SK-N-SH (cell line): ENCODE results near the gene FRMPD1. TPM values are rescaled to one million over a fixed set of nuclear protein-coding genes. Genes with fewer than 3 reads are reported as not detected.

Source experiments
- CTCF ChIA-PET: fragments of 300-600, 350-600 bp; formaldehyde crosslinking; extraction: SDS; loops from one replicate; lab custom pipeline; 2021; lab: Yijun Ruan, JAX
- POLR2A ChIA-PET: fragments of 350-600 bp; sonication (Branson Sonifier 250); formaldehyde crosslinking; extraction: SDS; loops from one replicate; lab custom pipeline; 2020; ENCODE audit warnings: antibody characterized with exemption, inconsistent platforms; lab: Yijun Ruan, JAX
- DNase-seq: peaks from one replicate; pipeline ENCODE4 v3.0.0; 2012
- H2AFZ ChIP-seq: fragments of 200-600 bp; sonication (generic); 2 replicates; pipeline ENCODE4 v1.8.1; 2016; ENCODE audit warnings: antibody characterized with exemption, mild to moderate bottlenecking, low read depth
- H3F3A ChIP-seq: fragments of 200-600 bp; sonication (generic); replicated peaks from 2 replicates; pipeline ENCODE3; 2016; ENCODE audit warnings: antibody characterized with exemption, mild to moderate bottlenecking; ENCODE audit not compliant: insufficient read depth
- H3K27ac ChIP-seq, 2 experiments: fragments of 200-500 bp in 1 of 2; fragments of 200-600 bp in 1 of 2; sonication (Bioruptor generic) in 1 of 2; sonication (generic), shearing (Covaris generic) in 1 of 2; 2 replicates each; pipeline versions ENCODE4 v1.5.1 to v1.6.1; 2014 to 2016; ENCODE audit warnings: low read depth in 2 of 2, inconsistent platforms in 1 of 2, low read length in 1 of 2, mild to moderate bottlenecking in 1 of 2, mixed read lengths in 1 of 2
- H3K27me3 ChIP-seq: fragments of 200-600 bp; sonication (generic), shearing (Covaris generic); 2 replicates; pipeline ENCODE4 v1.6.1; 2016; ENCODE audit warnings: mixed run types; ENCODE audit not compliant: insufficient read depth
- H3K36me3 ChIP-seq, 2 experiments: fragments of 200-500 bp in 1 of 2; fragments of 200-600 bp in 1 of 2; sonication (Bioruptor generic) in 1 of 2; sonication (generic) in 1 of 2; replicated peaks in 1 of 2; 2 replicates each; pipeline versions ENCODE3 to v1.5.1; 2014 to 2016; ENCODE audit warnings: low read length in 1 of 2, mild to moderate bottlenecking in 1 of 2; ENCODE audit not compliant: insufficient read depth in 2 of 2, control insufficient read depth in 1 of 2
- H3K4me1 ChIP-seq, 2 experiments: fragments of 200-500 bp in 1 of 2; fragments of 200-600 bp in 1 of 2; sonication (Bioruptor generic) in 1 of 2; sonication (generic), shearing (Covaris generic) in 1 of 2; 2 replicates each; pipeline versions ENCODE4 v1.5.1 to v1.6.1; 2014 to 2016; ENCODE audit warnings: low read depth in 1 of 2, low read length in 1 of 2, mixed run types in 1 of 2; ENCODE audit not compliant: insufficient read depth in 2 of 2, control insufficient read depth in 1 of 2
- H3K4me2 ChIP-seq: fragments of 200-600 bp; sonication (generic), shearing (Covaris generic); 2 replicates; pipeline ENCODE4 v1.6.1; 2017; ENCODE audit warnings: mixed run types
- H3K4me3 ChIP-seq, 2 experiments: fragments of 200-500 bp in 1 of 2; fragments of 200-600 bp in 1 of 2; sonication (Bioruptor generic) in 1 of 2; sonication (generic), shearing (Covaris generic) in 1 of 2; 2 replicates each; pipeline versions ENCODE4 v1.5.1 to v1.8.1; 2014 to 2016; ENCODE audit warnings: low read depth in 2 of 2, inconsistent platforms in 1 of 2, low read length in 1 of 2, mild to moderate bottlenecking in 1 of 2, mixed read lengths in 1 of 2, moderate library complexity in 1 of 2
- H3K79me2 ChIP-seq: fragments of 200-600 bp; sonication (generic); 2 replicates; pipeline ENCODE4 v1.8.1; 2017; ENCODE audit warnings: mild to moderate bottlenecking; ENCODE audit not compliant: insufficient read depth
- H3K9ac ChIP-seq: fragments of 200-600 bp; sonication (generic); 2 replicates; pipeline ENCODE4 v1.6.1; 2017; ENCODE audit warnings: mixed run types
- H3K9me2 ChIP-seq: fragments of 200-600 bp; sonication (generic); 2 replicates; pipeline ENCODE4 v1.6.1; 2017; ENCODE audit warnings: mixed run types
- H3K9me3 ChIP-seq: fragments of 200-600 bp; sonication (generic); 2 replicates; pipeline ENCODE4 v1.6.1; 2017; ENCODE audit warnings: mixed run types, mild to moderate bottlenecking, moderate library complexity
- H4K20me1 ChIP-seq: fragments of 200-600 bp; sonication (generic); 2 replicates; pipeline ENCODE4 v1.6.1; 2017; ENCODE audit warnings: mild to moderate bottlenecking, mixed run types; ENCODE audit not compliant: insufficient read depth
- ELF1 ChIP-seq: IDR thresholded peaks from 2 replicates; pipeline ENCODE4 v1.4.0; 2012
- EP300 ChIP-seq, 2 experiments: IDR thresholded peaks; 2 replicates each; pipeline versions ENCODE4 v1.4.0 to v1.6.1; 2012; ENCODE audit warnings: borderline replicate concordance in 1 of 2, low read depth in 1 of 2, low read length in 1 of 2
- EZH2phosphoT487 ChIP-seq: fragments of 200-600 bp; sonication (generic); IDR thresholded peaks from 2 replicates; pipeline ENCODE4 v1.6.1; 2017; ENCODE audit warnings: low read depth, mixed run types, mild to moderate bottlenecking, antibody characterized with exemption, moderate library complexity, borderline replicate concordance
- FOSL2 ChIP-seq: IDR thresholded peaks from 2 replicates; pipeline ENCODE4 v1.4.0; 2012; ENCODE audit warnings: low read depth, mild to moderate bottlenecking, moderate library complexity, borderline replicate concordance
- FOXM1 ChIP-seq: IDR thresholded peaks from 2 replicates; pipeline ENCODE4 v1.4.0; 2012; ENCODE audit warnings: low read depth, mild to moderate bottlenecking
- GATA2 ChIP-seq: sonication (generic); formaldehyde crosslinking; IDR thresholded peaks from 2 replicates; pipeline ENCODE4 v1.5.0; 2020; ENCODE audit warnings: mild to moderate bottlenecking, missing genetic modification reagents
- IRF3 ChIP-seq: fragments of 150-350 bp; IDR thresholded peaks from 2 replicates; pipeline ENCODE4 v1.6.1; 2016; ENCODE audit warnings: mild to moderate bottlenecking, low read depth, low read length
- JUND ChIP-seq: IDR thresholded peaks from 2 replicates; pipeline ENCODE4 v1.4.0; 2012
- MAX ChIP-seq: IDR thresholded peaks from 2 replicates; pipeline ENCODE4 v1.4.0; 2012; ENCODE audit warnings: low read depth
- NFIC ChIP-seq: IDR thresholded peaks from 2 replicates; pipeline ENCODE4 v1.4.0; 2012; ENCODE audit warnings: borderline replicate concordance
- PBX3 ChIP-seq: IDR thresholded peaks from 2 replicates; pipeline ENCODE4; 2012
- POLR2AphosphoS5 ChIP-seq: IDR thresholded peaks from 2 replicates; pipeline ENCODE4 v1.6.1; 2012; ENCODE audit warnings: low read depth, low read length
- RXRA ChIP-seq: IDR thresholded peaks from 2 replicates; pipeline ENCODE4 v1.4.0; 2012; ENCODE audit warnings: low read depth, mild to moderate bottlenecking, borderline replicate concordance
- SIN3A ChIP-seq: IDR thresholded peaks from 2 replicates; pipeline ENCODE4 v1.6.1; 2012; ENCODE audit warnings: low read depth, mild to moderate bottlenecking, low read length, moderate library complexity, borderline replicate concordance
- TAF1 ChIP-seq: IDR thresholded peaks from 2 replicates; pipeline ENCODE4 v1.6.1; 2012; ENCODE audit warnings: low read depth, mild to moderate bottlenecking, low read length, moderate library complexity, borderline replicate concordance
- TCF12 ChIP-seq: IDR thresholded peaks from 2 replicates; pipeline ENCODE4 v1.4.0; 2012
- TEAD4 ChIP-seq: IDR thresholded peaks from 2 replicates; pipeline ENCODE4 v1.4.0; 2012; ENCODE audit warnings: mild to moderate bottlenecking, borderline replicate concordance; ENCODE audit not compliant: insufficient read depth
- USF1 ChIP-seq: IDR thresholded peaks from 2 replicates; pipeline ENCODE4 v1.4.0; 2012; ENCODE audit warnings: low read depth, borderline replicate concordance
- USF2 ChIP-seq: fragments of 150-350 bp; IDR thresholded peaks from 2 replicates; pipeline ENCODE4 v1.6.1; 2017; ENCODE audit warnings: antibody characterized with exemption, low read length, low read depth, borderline replicate concordance
- YY1 ChIP-seq: IDR thresholded peaks from 2 replicates; pipeline ENCODE4 v1.4.0; 2012; ENCODE audit warnings: low read depth, mild to moderate bottlenecking
- ZBTB33 ChIP-seq: IDR thresholded peaks from 2 replicates; pipeline ENCODE4 v1.4.0; 2012; ENCODE audit warnings: low read depth, borderline replicate concordance
- WGBS: methylation state at CpG from one replicate; pipeline ENCODE4 v1.1.6; 2017; ENCODE audit warnings: low lambda C conversion rate; 5-methylcytosine and 5-hydroxymethylcytosine counted together
- polyA plus RNA-seq, 3 experiments: library from polyadenylated mRNA; depleted of rRNA; stranded (reverse); fragments of >200 nt; gene quantifications; 2 replicates each; pipeline ENCODE4 v1.2.3, GENCODE V29; 2012

FRMPD1 gene
- polyA plus RNA-seq, 1 of the 3 experiments (the other 2 are of a cell fraction): not detected

GRCh38 chr9:37784616-37785483 is 134.1 kb downstream of the FRMPD1 start, which contains the start of gene EXOSC3:
Gene EXOSC3, minus strand, starts transcription at chr9:37785064. Its CDS starts 20 bp downstream, at chr9:37785044.
- no peaks in the 10 kb centered on the region for H3K9me3 ChIP-seq
- POLR2A ChIA-PET: interaction anchor here (0.6 to 1.9 kb wide), 11 partner anchors 10 to 1016 kb away, joined by 3 to 10 read pairs (median 3); partner anchors contain the start of genes DCAF10, TOMM5, TRMT10B and ZBTB5
- TF ChIP-seq EZH2phosphoT487: no peak
- no peak for TF ChIP-seq FOXM1
- no peak for TF ChIP-seq IRF3
- no peak for TF ChIP-seq PBX3
- TF ChIP-seq USF2: no peak
- peak; percentile 83; the same call in 1 of the 2 replicates for TF ChIP-seq TAF1
- TF ChIP-seq USF1: no peak
- TF ChIP-seq TCF12: no peak
- TF ChIP-seq ELF1: peak; percentile 92
- peak; percentile 81 for TF ChIP-seq SIN3A
- 0 out of 2 replicates have a peak, but pooled peaks have one; percentile 20 for TF ChIP-seq TEAD4
- no peak for TF ChIP-seq JUND
- no peak for TF ChIP-seq RXRA
- TF ChIP-seq NFIC: peak; percentile 61
- peak; percentile 93 for TF ChIP-seq POLR2AphosphoS5
- TF ChIP-seq GATA2 (CRISPR knock-in tag): no peak
- peak; percentile 91 for TF ChIP-seq YY1
- TF ChIP-seq ZBTB33: peak; percentile 84
- TF ChIP-seq MAX: peak; percentile 92
- no peak for TF ChIP-seq FOSL2
- TF ChIP-seq EP300 (IDR thresholded peaks at IDR 0.05; ENCODE audit: borderline replicate concordance in 1 of 2, low read depth in 1 of 2, low read length in 1 of 2): no peak

More at GRCh38 chr9:37784616-37785483, 134.1 kb downstream of the FRMPD1 start, which contains the start of gene EXOSC3:
- Histone ChIP-seq H3K4me3 (peak within 1 kb of the TSS; percentile 89 to 99), H3K4me1 (peaks cover 5 to 13% of the 10 kb centered on the region in 2 experiments; a peak in 3 of 4 replicates), H3K79me2 (peaks cover 45% of the 10 kb centered on the region), H3K4me2 (peak within 1 kb of the TSS; percentile 95), H4K20me1 (no peaks in the 10 kb centered on the region), H3K27ac (peak within 1 kb of the TSS; percentile 51 to 85), H3K36me3 (peaks cover 40 to 41% of the 10 kb centered on the region in 2 experiments), H3K27me3 (no peaks in the 10 kb centered on the region), H2AFZ (peak within 1 kb of the TSS; percentile 95), H3K9me2 (no peaks in the 10 kb centered on the region), H3F3A (peaks cover 19% of the 10 kb centered on the region), H3K9ac (peak within 1 kb of the TSS; percentile 87)
- under 1% methylated on average over 45 of the region's 73 CpGs for WGBS
- peak; percentile 89 for DNase-seq
- CTCF ChIA-PET: interaction anchor here (0.6 to 1.7 kb wide), 8 partner anchors 11 to 725 kb away, joined by 3 to 5 read pairs (median 4); partner anchors contain the start of gene TOMM5
